CD8-positive, alpha-beta memory T cell (primary cell): ENCODE data around the gene PIGN. TPM values are rescaled to one million over a fixed set of nuclear protein-coding genes. Genes with fewer than 3 reads are reported as not detected.
A peak's percentile ranks its signal among the peaks of the same experiment; 100 is the strongest.

Experiments used
- CTCF ChIA-PET: fragments of 350-600 bp; sonication (Branson Sonifier 250); formaldehyde crosslinking; loops from one replicate; lab custom pipeline; 2021; ENCODE audit warnings: antibody characterized with exemption; lab: Charles Lee
- POLR2A ChIA-PET: fragments of 350-600 bp; sonication (Branson Sonifier 250); formaldehyde crosslinking; loops from one replicate; lab custom pipeline; 2021; ENCODE audit warnings: antibody characterized with exemption; lab: Charles Lee
- DNase-seq, 5 donors: peaks; one replicate each; pipeline versions ENCODE4 v3.0.0 to v3.0.0-alpha.2; 2020 to 2022; ENCODE audit warnings: mixed read lengths in 1 of 5
- H3K27ac ChIP-seq: one replicate; pipeline ENCODE4 v1.7.0; 2013; ENCODE audit warnings: low read depth, mild to moderate bottlenecking, low read length, moderate library complexity
- H3K27me3 ChIP-seq: 2 replicates; pipeline ENCODE4 v1.7.0; 2013; ENCODE audit warnings: low read length, mild to moderate bottlenecking; ENCODE audit not compliant: insufficient read depth, poor library complexity, severe bottlenecking
- H3K36me3 ChIP-seq: 2 replicates; pipeline ENCODE4 v1.7.0; 2013; ENCODE audit warnings: mild to moderate bottlenecking, low read length, moderate library complexity; ENCODE audit not compliant: insufficient read depth
- H3K4me1 ChIP-seq: 2 replicates; pipeline ENCODE4 v1.7.0; 2013; ENCODE audit warnings: mild to moderate bottlenecking, low read length, moderate library complexity; ENCODE audit not compliant: insufficient read depth
- H3K4me3 ChIP-seq: 2 replicates; pipeline ENCODE4 v1.7.0; 2013; ENCODE audit warnings: mild to moderate bottlenecking, low read length
- H3K9me3 ChIP-seq: 2 replicates; pipeline ENCODE4 v1.7.0; 2013; ENCODE audit warnings: mild to moderate bottlenecking, low read length
- H3K27ac Mint-ChIP-seq, 8 donors: one replicate each; pipeline ENCODE4 v1.8.0; 2020 to 2021; ENCODE audit warnings: mixed read lengths in 8 of 8, mild to moderate bottlenecking in 6 of 8, inconsistent platforms in 3 of 8, moderate library complexity in 3 of 8
- H3K27me3 Mint-ChIP-seq, 2 donors: one replicate each; pipeline ENCODE4 v1.8.0; 2020 to 2021; ENCODE audit warnings: mixed read lengths in 2 of 2, mild to moderate bottlenecking in 1 of 2, moderate library complexity in 1 of 2
- H3K36me3 Mint-ChIP-seq, 3 donors: one replicate each; pipeline ENCODE4 v1.8.0; 2020 to 2021; ENCODE audit warnings: mixed read lengths in 3 of 3, inconsistent platforms in 1 of 3, mild to moderate bottlenecking in 1 of 3
- H3K4me1 Mint-ChIP-seq, 3 donors: one replicate each; pipeline ENCODE4 v1.8.0; 2020 to 2021; ENCODE audit warnings: mixed read lengths in 3 of 3, inconsistent platforms in 1 of 3, mild to moderate bottlenecking in 1 of 3
- H3K4me3 Mint-ChIP-seq, 7 donors: one replicate each; pipeline ENCODE4 v1.8.0; 2020 to 2021; ENCODE audit warnings: mixed read lengths in 7 of 7, mild to moderate bottlenecking in 6 of 7, moderate library complexity in 4 of 7, inconsistent platforms in 2 of 7
- H3K9me3 Mint-ChIP-seq, 5 donors: one replicate each; pipeline ENCODE4 v1.8.0; 2020 to 2022; ENCODE audit warnings: mixed read lengths in 5 of 5, mild to moderate bottlenecking in 3 of 5, moderate library complexity in 2 of 5, inconsistent platforms in 1 of 5
- polyA plus RNA-seq: library from polyadenylated mRNA; unstranded; fragments of 300-500 nt; fragmentation: Illumina TruSeq; gene quantifications from one replicate; pipeline ENCODE4 v1.2.3, GENCODE V29; 2021
- total RNA-seq, 2 experiments: library from RNA; stranded (reverse); gene quantifications; one replicate each; pipeline ENCODE4 v1.2.3, GENCODE V29; 2021

The PIGN gene
- total and polyA plus RNA-seq, 3 experiments from 2014 or later: 11.4 to 24.2 (median 23.2) TPM

GRCh38 chr18:62105376-62105775 is 81.5 kb downstream of the PIGN start:
- Mint-ChIP-seq H3K4me3 (no peak overlapping the region), H3K9me3 (no peaks in the 10 kb centered on the region), H3K4me1 (no peaks in the 10 kb centered on the region), H3K36me3 (peaks cover 10 to 38% (median 16%) of the 10 kb centered on the region in 3 donors), H3K27ac (no peak overlapping the region), H3K27me3 (no peaks in the 10 kb centered on the region)
- Histone ChIP-seq H3K4me1 (no peaks in the 10 kb centered on the region), H3K27me3 (no peaks in the 10 kb centered on the region), H3K27ac (no peak overlapping the region), H3K9me3 (no peaks in the 10 kb centered on the region), H3K36me3 (no peaks in the 10 kb centered on the region), H3K4me3 (no peak overlapping the region)
- CTCF ChIA-PET: no interaction called here
- POLR2A ChIA-PET: no interaction called here
- no peak for DNase-seq

- no peaks in the 10 kb centered on the region for H3K27me3 ChIP-seq
- H3K9me3 ChIP-seq: no peaks in the 10 kb centered on the region
- no peak overlapping the region for H3K4me3 Mint-ChIP-seq
- DNase-seq: no peak
- H3K9me3 Mint-ChIP-seq: no peaks in the 10 kb centered on the region
- H3K27ac Mint-ChIP-seq: peak overlapping the region in 1 of 8 donors; percentile 26
- peaks cover 30 to 61% (median 40%) of the 10 kb centered on the region in 3 donors for H3K36me3 Mint-ChIP-seq
- ChIA-PET POLR2A (no interaction called here), CTCF (interaction anchor here (1.4 kb wide), 1 partner anchor 520 kb away, joined by 3 read pairs; no protein-coding TSS in a partner anchor)
- peaks cover 0 to 8% (median 6%) of the 10 kb centered on the region in 3 donors for H3K4me1 Mint-ChIP-seq
- no peaks in the 10 kb centered on the region for H3K4me1 ChIP-seq
- H3K4me3 ChIP-seq: no peak overlapping the region
- H3K27ac ChIP-seq: no peak overlapping the region
- H3K27me3 Mint-ChIP-seq: no peaks in the 10 kb centered on the region
- H3K36me3 ChIP-seq: no peaks in the 10 kb centered on the region
Measured at GRCh38 chr18:62102221-62102620, 84.6 kb downstream of the PIGN start.

GRCh38 chr18:62101321-62101721 is 85.5 kb downstream of the PIGN start:
- Mint-ChIP-seq H3K27ac (no peak overlapping the region), H3K4me3 (no peak overlapping the region), H3K27me3 (no peaks in the 10 kb centered on the region), H3K9me3 (no peaks in the 10 kb centered on the region), H3K4me1 (peaks cover 0 to 8% (median 6%) of the 10 kb centered on the region in 3 donors), H3K36me3 (peaks cover 24 to 57% (median 35%) of the 10 kb centered on the region in 3 donors)
- no peak overlapping the region for H3K27ac ChIP-seq
- no peaks in the 10 kb centered on the region for H3K36me3 ChIP-seq
- no peaks in the 10 kb centered on the region for H3K27me3 ChIP-seq
- ChIA-PET POLR2A (no interaction called here), CTCF (interaction anchor here (0.8 to 1.4 kb wide), 2 partner anchors 293 to 519 kb away, joined by 3 read pairs; no protein-coding TSS in a partner anchor)
- no peak overlapping the region for H3K4me3 ChIP-seq
- H3K4me1 ChIP-seq: no peaks in the 10 kb centered on the region
- no peaks in the 10 kb centered on the region for H3K9me3 ChIP-seq
- no peak for DNase-seq

GRCh38 chr18:62098960-62099359 is 87.9 kb downstream of the PIGN start:
- Mint-ChIP-seq H3K4me1 (peaks cover 1 to 8% (median 6%) of the 10 kb centered on the region in 3 donors), H3K4me3 (no peak overlapping the region), H3K36me3 (peaks cover 24 to 59% (median 40%) of the 10 kb centered on the region in 3 donors), H3K27me3 (no peaks in the 10 kb centered on the region), H3K27ac (no peak overlapping the region), H3K9me3 (no peaks in the 10 kb centered on the region)
- Histone ChIP-seq H3K27ac (no peak overlapping the region), H3K4me3 (no peak overlapping the region), H3K36me3 (no peaks in the 10 kb centered on the region), H3K4me1 (no peaks in the 10 kb centered on the region), H3K27me3 (no peaks in the 10 kb centered on the region), H3K9me3 (no peaks in the 10 kb centered on the region)
- POLR2A ChIA-PET: interaction anchor here (1.0 kb wide), 1 partner anchor 88 kb away, joined by 3 read pairs; the partner anchor contains the start of genes PIGN and RELCH
- CTCF ChIA-PET: no interaction called here
- no peak for DNase-seq

- H3K4me3 ChIP-seq: no peak overlapping the region
- no peaks in the 10 kb centered on the region for H3K9me3 ChIP-seq
- no peak for DNase-seq
- POLR2A ChIA-PET: no interaction called here
- H3K27me3 ChIP-seq: no peaks in the 10 kb centered on the region
- Mint-ChIP-seq H3K9me3 (no peaks in the 10 kb centered on the region), H3K27me3 (no peaks in the 10 kb centered on the region), H3K27ac (no peak overlapping the region), H3K36me3 (peaks cover 22 to 58% (median 40%) of the 10 kb centered on the region in 3 donors), H3K4me3 (no peak overlapping the region), H3K4me1 (peaks cover 1 to 8% (median 6%) of the 10 kb centered on the region in 3 donors)
- CTCF ChIA-PET: no interaction called here
- no peaks in the 10 kb centered on the region for H3K4me1 ChIP-seq
- no peaks in the 10 kb centered on the region for H3K36me3 ChIP-seq
- H3K27ac ChIP-seq: no peak overlapping the region
Measured at GRCh38 chr18:62097698-62098097, 89.2 kb downstream of the PIGN start.

- no peaks in the 10 kb centered on the region for H3K9me3 Mint-ChIP-seq
- H3K36me3 Mint-ChIP-seq: peaks cover 21 to 34% (median 22%) of the 10 kb centered on the region in 3 donors
- H3K4me1 ChIP-seq: peaks cover 17% of the 10 kb centered on the region
- CTCF ChIA-PET: no interaction called here
- H3K4me3 ChIP-seq: no peak overlapping the region
- H3K27me3 Mint-ChIP-seq: no peaks in the 10 kb centered on the region
- no peak for DNase-seq
- H3K27ac Mint-ChIP-seq: peak overlapping the region in 2 of 8 donors; percentile 10 to 54
- no peaks in the 10 kb centered on the region for H3K27me3 ChIP-seq
- no peaks in the 10 kb centered on the region for H3K36me3 ChIP-seq
- POLR2A ChIA-PET: no interaction called here
- no peaks in the 10 kb centered on the region for H3K9me3 ChIP-seq
- no peak overlapping the region for H3K27ac ChIP-seq
- H3K4me1 Mint-ChIP-seq: peaks cover 13 to 26% (median 13%) of the 10 kb centered on the region in 3 donors
- no peak overlapping the region for H3K4me3 Mint-ChIP-seq
Measured at GRCh38 chr18:62091487-62092120, 95.3 kb downstream of the PIGN start.

- DNase-seq: no peak
- no peak overlapping the region for H3K27ac ChIP-seq
- Mint-ChIP-seq H3K4me1 (peaks cover 12 to 26% (median 13%) of the 10 kb centered on the region in 3 donors), H3K9me3 (no peaks in the 10 kb centered on the region), H3K27me3 (no peaks in the 10 kb centered on the region), H3K4me3 (no peak overlapping the region), H3K27ac (no peak overlapping the region), H3K36me3 (peaks cover 18 to 34% (median 22%) of the 10 kb centered on the region in 3 donors)
- POLR2A ChIA-PET: no interaction called here
- H3K36me3 ChIP-seq: no peaks in the 10 kb centered on the region
- CTCF ChIA-PET: no interaction called here
- peaks cover 17% of the 10 kb centered on the region for H3K4me1 ChIP-seq
- H3K9me3 ChIP-seq: no peaks in the 10 kb centered on the region
- no peaks in the 10 kb centered on the region for H3K27me3 ChIP-seq
- no peak overlapping the region for H3K4me3 ChIP-seq
Measured at GRCh38 chr18:62089174-62089573, 97.7 kb downstream of the PIGN start.

GRCh38 chr18:62088156-62088555 is 98.7 kb downstream of the PIGN start:
- H3K9me3 Mint-ChIP-seq: no peaks in the 10 kb centered on the region
- no peaks in the 10 kb centered on the region for H3K27me3 Mint-ChIP-seq
- Histone ChIP-seq H3K4me3 (no peak overlapping the region), H3K36me3 (no peaks in the 10 kb centered on the region), H3K9me3 (no peaks in the 10 kb centered on the region), H3K27ac (no peak overlapping the region), H3K27me3 (no peaks in the 10 kb centered on the region), H3K4me1 (peaks cover 17% of the 10 kb centered on the region)
- no peak overlapping the region for H3K4me3 Mint-ChIP-seq
- peak in 2 of 5 donors; percentile 10 to 62 for DNase-seq
- no peak overlapping the region for H3K27ac Mint-ChIP-seq
- ChIA-PET POLR2A (no interaction called here), CTCF (no interaction called here)
- H3K36me3 Mint-ChIP-seq: peaks cover 18 to 35% (median 24%) of the 10 kb centered on the region in 3 donors
- peaks cover 12 to 26% (median 13%) of the 10 kb centered on the region in 3 donors for H3K4me1 Mint-ChIP-seq
